GM18511 (cell line): ENCODE data around the gene BSN.

Experiments
- ATAC-seq: cut with Tn5 transposase; IDR thresholded peaks from one replicate; pipeline ENCODE4 v1.9.1; 2021; ENCODE audit warnings: mild to moderate bottlenecking, moderate library complexity; ENCODE audit not compliant: unreplicated experiment

The BSN gene

GRCh38 chr3:49602049-49602554, 47.8 kb downstream of the BSN start:
- no peak for ATAC-seq

- no peak for ATAC-seq
Measured at GRCh38 chr3:49602877-49603411, 48.7 kb downstream of the BSN start.

GRCh38 chr3:49606427-49606826, 52.1 kb downstream of the BSN start:
- ATAC-seq, result no peak

- no peak for ATAC-seq
Measured at GRCh38 chr3:49607105-49607591, 52.9 kb downstream of the BSN start.

- no peak for ATAC-seq
Measured at GRCh38 chr3:49607796-49608195, 53.5 kb downstream of the BSN start.

- no peak for ATAC-seq
Measured at GRCh38 chr3:49609314-49609713, 55.0 kb downstream of the BSN start.

- ATAC-seq, result no peak
Measured at GRCh38 chr3:49609815-49610214, 55.5 kb downstream of the BSN start.

- no peak for ATAC-seq
Measured at GRCh38 chr3:49610666-49611280, 56.5 kb downstream of the BSN start.

- ATAC-seq, result no peak
Measured at GRCh38 chr3:49611291-49611690, 57.0 kb downstream of the BSN start.

- no peak for ATAC-seq
Measured at GRCh38 chr3:49611719-49612118, 57.4 kb downstream of the BSN start.

- no peak for ATAC-seq
Measured at GRCh38 chr3:49614936-49615335, 60.7 kb downstream of the BSN start.

GRCh38 chr3:49616061-49616460, 61.8 kb downstream of the BSN start:
- ATAC-seq, result no peak

GRCh38 chr3:49616491-49616941, 62.2 kb downstream of the BSN start:
- no peak for ATAC-seq

- no peak for ATAC-seq
Measured at GRCh38 chr3:49617390-49618013, 63.2 kb downstream of the BSN start.

- no peak for ATAC-seq
Measured at GRCh38 chr3:49618412-49618811, 64.1 kb downstream of the BSN start.

- no peak for ATAC-seq
Measured at GRCh38 chr3:49619649-49620048, 65.4 kb downstream of the BSN start.

GRCh38 chr3:49620728-49621127, 66.5 kb downstream of the BSN start:
- no peak for ATAC-seq

GRCh38 chr3:49623071-49623470, 68.8 kb downstream of the BSN start:
- no peak for ATAC-seq

GRCh38 chr3:49625071-49625470, 70.8 kb downstream of the BSN start:
- ATAC-seq, result no peak

GRCh38 chr3:49626101-49626581, 71.9 kb downstream of the BSN start:
- no peak for ATAC-seq

GRCh38 chr3:49626796-49627195, 72.5 kb downstream of the BSN start:
- ATAC-seq, result no peak

- ATAC-seq, result no peak
Measured at GRCh38 chr3:49627634-49628033, 73.4 kb downstream of the BSN start.
